ENCODE data around the gene UBE2U.
"Not testable (repeated sequence)": the region's sequence is repeated elsewhere in the genome, so short reads cannot be mapped to it uniquely, and the experiment has no call there.

The UBE2U gene

DNA sequence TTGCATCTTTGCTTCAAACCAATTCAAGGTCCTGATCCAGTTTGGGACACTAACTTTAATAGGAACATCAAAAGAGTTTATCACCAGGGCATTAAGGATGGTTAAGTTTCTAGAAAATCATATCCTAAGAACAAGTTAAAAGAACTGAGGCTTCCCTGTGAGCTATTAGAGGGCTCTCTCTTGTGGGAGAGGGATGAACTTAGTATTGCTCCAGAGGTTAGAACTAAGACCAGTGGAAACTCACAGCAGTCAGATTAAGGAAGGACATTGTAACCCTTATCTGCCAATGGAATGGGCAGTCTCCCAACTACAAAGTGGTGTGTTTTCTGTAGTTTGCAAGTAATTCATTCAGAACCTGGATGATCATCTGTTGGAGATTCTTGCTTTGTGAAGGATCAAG lies 36.8 kb downstream of the UBE2U start:
- peak; percentile 36 for DNase-seq (ENCODE audit: low spot score)

- no peak for DNase-seq (ENCODE audit: low spot score)
Observed at GRCh38 chr1:64241069-64241468, 37.6 kb downstream of the UBE2U start.

- DNase-seq (ENCODE audit: low spot score), result peak; percentile 48
Observed at GRCh38 chr1:64242895-64243756, 39.7 kb downstream of the UBE2U start.

- no peak for DNase-seq (ENCODE audit: low spot score)
Observed at GRCh38 chr1:64243757-64244080, 40.3 kb downstream of the UBE2U start.

GRCh38 chr1:64245495-64245894 lies 42.1 kb downstream of the UBE2U start:
- DNase-seq (ENCODE audit: low spot score), result no peak

GRCh38 chr1:64246294-64246917 lies 43.0 kb downstream of the UBE2U start:
- peak; percentile 56 for DNase-seq (ENCODE audit: low spot score)

- DNase-seq (ENCODE audit: low spot score), result no peak
Observed at GRCh38 chr1:64248065-64248464, 44.6 kb downstream of the UBE2U start.

DNA sequence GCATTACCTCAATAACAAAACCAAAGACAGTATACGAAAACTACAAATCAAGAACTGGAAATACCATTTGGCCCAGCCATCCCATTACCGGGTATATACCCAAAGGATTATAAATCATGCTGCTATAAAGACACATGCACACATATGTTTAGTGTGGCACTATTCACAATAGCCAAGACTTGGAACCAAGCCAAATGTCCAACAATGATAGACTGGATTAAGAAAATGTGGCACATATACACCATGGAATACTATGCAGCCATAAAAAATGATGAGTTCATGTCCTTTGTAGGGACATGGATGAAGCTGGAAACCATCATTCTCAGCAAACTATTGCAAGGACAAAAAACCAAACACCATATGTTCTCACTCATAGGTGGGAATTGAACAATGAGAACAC lies 47.0 kb downstream of the UBE2U start:
- DNase-seq (ENCODE audit: low spot score), result not testable (repeated sequence)

- no peak for DNase-seq (ENCODE audit: low spot score)
Observed at GRCh38 chr1:64251971-64252370, 48.5 kb downstream of the UBE2U start.

DNA sequence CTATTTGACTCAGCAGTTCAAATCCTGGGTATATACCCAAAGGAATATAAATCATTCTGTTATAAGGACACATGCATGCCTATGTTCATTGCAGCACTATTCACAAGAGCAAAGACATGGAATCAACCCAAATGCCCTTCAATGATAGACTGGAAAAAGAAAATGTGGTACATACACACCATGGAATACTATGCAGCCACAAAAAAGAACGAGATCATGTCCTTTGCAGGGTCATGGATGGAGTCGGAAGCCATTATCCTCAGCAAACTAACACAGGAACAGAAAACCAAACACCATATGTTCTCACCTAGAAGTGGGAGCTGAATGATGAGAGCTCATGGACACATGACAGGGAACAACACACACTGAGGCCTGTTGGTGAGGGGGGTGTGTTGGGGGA lies 53.8 kb downstream of the UBE2U start:
- DNase-seq (ENCODE audit: low spot score), result not testable (repeated sequence)

GRCh38 chr1:64258444-64258843 lies 55.0 kb downstream of the UBE2U start:
- DNase-seq (ENCODE audit: low spot score), result not testable (repeated sequence)

DNA sequence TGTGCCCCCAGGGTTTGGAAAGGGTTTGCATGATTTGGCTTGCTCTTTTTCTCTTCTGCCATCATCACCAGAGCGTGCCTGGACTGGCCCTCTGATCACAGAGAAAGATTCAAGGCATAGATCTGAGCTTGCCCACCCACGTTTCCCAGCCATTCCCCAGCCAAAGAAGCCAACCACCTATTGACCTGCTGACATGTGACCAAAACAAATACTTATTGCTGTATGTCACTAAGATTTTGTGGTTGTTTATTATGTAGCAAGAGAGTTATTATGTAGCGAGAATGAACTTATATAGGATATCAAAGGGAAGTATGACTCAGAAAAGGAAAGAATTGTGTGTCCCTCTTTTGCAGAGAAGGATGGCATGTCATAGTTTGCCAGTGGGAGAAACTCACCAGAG lies 59.9 kb downstream of the UBE2U start:
- no peak for DNase-seq (ENCODE audit: low spot score)

GRCh38 chr1:64263856-64264255 lies 60.4 kb downstream of the UBE2U start:
- DNase-seq (ENCODE audit: low spot score), result no peak

DNA sequence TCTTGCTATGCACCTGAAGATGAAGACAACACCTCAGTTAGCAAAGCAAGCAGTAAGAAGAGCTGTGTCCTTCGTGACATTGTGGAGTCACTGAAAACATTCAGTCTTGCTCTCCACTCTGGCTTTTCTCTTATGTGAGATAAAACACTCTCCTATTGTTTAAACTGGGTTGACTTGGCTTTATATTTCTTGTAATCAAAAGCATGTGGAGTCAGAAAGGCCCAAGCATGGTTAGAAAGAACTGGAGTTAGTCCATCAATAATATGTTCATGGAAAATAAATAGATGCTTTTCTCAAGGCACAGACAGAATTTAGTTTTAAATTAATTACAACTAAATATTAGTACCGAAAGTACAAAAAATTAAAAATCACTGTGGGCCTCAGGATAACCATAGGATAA lies 61.7 kb downstream of the UBE2U start:
- DNase-seq (ENCODE audit: low spot score), result no peak

GRCh38 chr1:64266991-64267390 lies 63.6 kb downstream of the UBE2U start:
- no peak for DNase-seq (ENCODE audit: low spot score)

DNA sequence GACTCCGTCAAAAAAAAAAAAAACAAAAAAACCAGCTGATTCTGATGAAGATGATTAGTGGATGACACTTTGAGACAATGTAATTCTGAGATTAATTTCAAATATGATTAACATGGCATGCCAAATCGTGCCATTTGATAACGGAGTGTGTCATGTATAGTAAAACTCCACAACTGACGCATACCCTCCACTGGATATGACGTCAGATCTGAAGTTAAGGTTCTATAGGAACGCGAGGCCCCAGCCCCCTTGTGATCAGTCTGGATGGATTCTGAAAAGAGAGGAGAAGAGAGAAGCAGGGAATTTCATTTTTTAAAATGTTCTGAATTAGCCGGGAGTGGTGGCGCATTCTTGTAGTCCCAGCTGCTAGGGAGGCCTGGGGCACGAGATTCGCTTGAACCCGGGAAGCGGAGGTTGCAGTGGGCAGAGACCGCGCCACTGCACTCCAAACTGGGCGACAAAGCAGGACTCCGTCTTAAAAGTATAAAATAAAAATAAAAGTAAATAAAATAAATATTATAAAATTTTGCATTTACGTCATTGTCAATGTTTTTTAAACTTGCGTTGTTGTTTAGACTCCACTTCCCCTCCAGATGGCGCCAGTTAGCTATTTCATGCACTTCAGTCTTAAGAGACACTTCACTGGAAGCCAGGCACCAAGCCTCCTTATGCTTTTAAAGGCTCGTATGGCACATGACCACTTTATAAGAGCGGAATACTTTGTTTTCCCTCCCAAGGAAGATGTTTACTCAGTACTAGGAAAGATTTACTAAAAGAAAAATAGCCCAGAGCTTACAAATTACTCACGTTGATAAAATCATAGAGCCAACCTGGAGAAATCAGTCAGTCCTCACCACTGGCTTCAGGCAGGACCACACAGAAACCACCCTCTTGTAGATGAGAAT lies 65.5 kb downstream of the UBE2U start:
- peak; percentile 82 for DNase-seq (ENCODE audit: low spot score)

GRCh38 chr1:64269558-64269884 lies 66.1 kb downstream of the UBE2U start:
- DNase-seq (ENCODE audit: low spot score), result no peak

- no peak for DNase-seq (ENCODE audit: low spot score)
Observed at GRCh38 chr1:64280001-64280400, 76.6 kb downstream of the UBE2U start.

GRCh38 chr1:64282351-64282750 lies 78.9 kb downstream of the UBE2U start:
- DNase-seq (ENCODE audit: low spot score), result no peak

DNA sequence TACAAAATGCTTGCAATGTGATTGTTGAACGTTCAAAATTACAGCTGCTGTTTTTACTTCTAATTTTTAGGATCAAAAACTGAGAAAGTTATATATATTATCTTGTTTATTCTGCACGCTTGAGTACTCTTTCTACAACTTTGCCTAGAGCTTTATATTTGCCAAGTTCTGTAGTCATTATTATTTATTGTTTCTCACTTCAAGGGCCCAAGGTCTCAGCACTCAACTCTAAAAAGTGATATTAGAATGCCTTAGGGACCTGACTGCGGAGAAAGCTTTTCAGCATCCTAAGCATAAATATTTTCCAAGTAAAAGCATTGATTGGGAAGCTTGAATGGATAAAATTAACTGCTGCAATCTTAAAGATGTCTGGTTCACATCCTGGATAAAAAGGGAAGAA lies 83.6 kb downstream of the UBE2U start:
- no peak for DNase-seq (ENCODE audit: low spot score)

GRCh38 chr1:64290420-64290819 lies 87.0 kb downstream of the UBE2U start:
- no peak for DNase-seq (ENCODE audit: low spot score)

- DNase-seq (ENCODE audit: low spot score), result no peak
Observed at GRCh38 chr1:64291931-64292330, 88.5 kb downstream of the UBE2U start.

DNA sequence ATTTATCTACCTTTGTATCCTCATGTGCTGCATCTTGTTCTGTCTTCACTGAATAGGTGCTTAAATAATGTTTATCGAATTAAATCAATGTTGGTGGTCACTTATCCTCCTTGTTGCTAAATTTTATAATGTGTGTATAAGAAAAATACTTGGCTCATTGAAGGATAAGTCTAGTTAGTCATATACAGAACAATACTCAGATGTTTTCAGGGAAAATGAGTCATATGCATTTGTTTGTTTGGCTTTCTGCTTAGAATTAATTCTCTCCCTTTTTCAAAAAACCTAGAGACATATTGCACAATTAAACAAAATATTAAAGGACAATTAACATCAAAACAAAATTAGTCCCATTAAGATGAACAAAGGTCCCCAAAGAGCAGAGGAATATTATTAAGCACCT lies 89.0 kb downstream of the UBE2U start:
- DNase-seq (ENCODE audit: low spot score), result no peak

All from GM03348 (cell line).